K562 (cell line): ENCODE measurements around the gene C1orf56. TPM values are rescaled to one million over a fixed set of nuclear protein-coding genes. Genes with fewer than 3 reads are reported as not detected.

Experiments used
- ADNP ChIP-seq: fragments of 200-800 bp; sonication (Bioruptor generic); IDR thresholded peaks from 2 replicates; pipeline ENCODE4 v1.6.1; 2016; ENCODE audit warnings: missing genetic modification characterization, missing compliant biosample characterization
- ASH1L ChIP-seq: fragments of 450-650 bp; IDR thresholded peaks from 2 replicates; pipeline ENCODE4 v1.6.1; 2018; ENCODE audit warnings: borderline replicate concordance, mild to moderate bottlenecking, low read depth; ENCODE audit not compliant: partially characterized antibody
- C11orf30 ChIP-seq: fragments of 450-650 bp; IDR thresholded peaks from 2 replicates; pipeline ENCODE4 v1.6.1; 2016; ENCODE audit warnings: low read depth, mild to moderate bottlenecking
- CHD1 ChIP-seq: fragments of 200-600 bp; sonication (generic); IDR thresholded peaks from one replicate; pipeline ENCODE4 v1.6.1; 2012; ENCODE audit warnings: mild to moderate bottlenecking, moderate library complexity, low read length, inconsistent platforms
- CHD2 ChIP-seq: IDR thresholded peaks from 2 replicates; pipeline ENCODE4 v1.6.1; 2011; ENCODE audit warnings: low read depth, low read length
- CHD4 ChIP-seq: fragments of 200-600 bp; sonication (generic); IDR thresholded peaks from 3 replicates; pipeline ENCODE4 v1.6.1; 2012; ENCODE audit warnings: low read depth, mild to moderate bottlenecking, mixed read lengths, low read length, inconsistent platforms; ENCODE audit not compliant: insufficient read depth, insufficient replicate concordance, poor library complexity, severe bottlenecking
- DIDO1 ChIP-seq: fragments of 450-650 bp; IDR thresholded peaks from 2 replicates; pipeline ENCODE4 v1.6.1; 2016; ENCODE audit warnings: low read depth, missing biosample characterization, missing genetic modification characterization
- HCFC1 ChIP-seq: IDR thresholded peaks from 2 replicates; pipeline ENCODE4 v1.6.1; 2012; ENCODE audit warnings: low read depth, low read length, improper control_type of control experiment
- MEF2D ChIP-seq: conservative IDR thresholded peaks from 2 replicates; pipeline ENCODE4 v1.6.1; 2016; ENCODE audit warnings: low read depth, missing genetic modification characterization, missing compliant biosample characterization
- OTX1 ChIP-seq: fragments of 450-650 bp; formaldehyde crosslinking; IDR thresholded peaks from 2 replicates; pipeline ENCODE4 v1.4.0; 2022; ENCODE audit warnings: mild to moderate bottlenecking
- SIN3B ChIP-seq: fragments of 450-650 bp; IDR thresholded peaks from 2 replicates; pipeline ENCODE4 v1.6.1; 2017; ENCODE audit warnings: low read depth, mild to moderate bottlenecking, moderate library complexity
- SIX5 ChIP-seq, 2 experiments: IDR thresholded peaks; 2 replicates each; pipeline ENCODE4 v1.6.1; 2011; ENCODE audit warnings: low read length in 2 of 2, borderline replicate concordance in 1 of 2, low read depth in 1 of 2, mild to moderate bottlenecking in 1 of 2, moderate library complexity in 1 of 2; ENCODE audit not compliant: insufficient read depth in 1 of 2
- SMARCA4 ChIP-seq: fragments of 450-650 bp; IDR thresholded peaks from 2 replicates; pipeline ENCODE4 v1.6.1; 2016
- TAF9B ChIP-seq: fragments of 450-650 bp; IDR thresholded peaks from 2 replicates; pipeline ENCODE4 v1.6.1; 2018; ENCODE audit warnings: mild to moderate bottlenecking; ENCODE audit not compliant: partially characterized antibody
- ZNF384 ChIP-seq: IDR thresholded peaks from 2 replicates; pipeline ENCODE4 v1.6.1; 2012; ENCODE audit warnings: low read depth, low read length, improper control_type of control experiment
- ZNF41 ChIP-seq: fragments of 250-450 bp; sonication (Bioruptor Pico); conservative IDR thresholded peaks from 2 replicates; pipeline ENCODE4 v1.4.0; 2020; ENCODE audit warnings: mild to moderate bottlenecking
- polyA plus RNA-seq, 8 experiments: library from polyadenylated mRNA; depleted of rRNA in 4 of 8; stranded (reverse) in 5 of 8; unstranded in 3 of 8; fragments of >200 nt; fragmentation: Nextera tagmentation in 2 of 8; fragmentation: Illumina TruSeq in 1 of 8; extraction: Ambion mirVana in 2 of 8; extraction: Trizol in 1 of 8; gene quantifications; 2 replicates each; pipeline versions ENCODE4 v1.2.1 to v1.2.3, GENCODE V29; 2011 to 2014; ENCODE audit warnings: inconsistent platforms in 1 of 8, missing spikeins in 1 of 8
- total RNA-seq, 7 experiments: library from RNA; depleted of rRNA in 6 of 7; stranded (reverse); fragments of >200 nt in 6 of 7; fragmentation: Illumina TruSeq in 2 of 7; extraction: Trizol in 2 of 7; gene quantifications; 2 replicates each; pipeline versions ENCODE4 v1.2.1 to v1.2.3, GENCODE V29; 2011 to 2021; ENCODE audit warnings: low replicate concordance in 1 of 7
- TF ChIP-seq, protein P1 (sequence below): fragments of 450-650 bp; IDR thresholded peaks from 2 replicates; pipeline ENCODE4 v1.6.1; 2016; ENCODE audit warnings: antibody characterized with exemption
- TF ChIP-seq, protein P2 (sequence below), 3 experiments: fragments of 200-800 bp in 1 of 3; sonication (Bioruptor generic) in 1 of 3; sonication (generic) in 1 of 3; formaldehyde crosslinking in 1 of 3; IDR thresholded peaks; 2 replicates each; pipeline versions ENCODE4 v1.6.1 to v1.8.0; 2016 to 2022; ENCODE audit warnings: mild to moderate bottlenecking in 2 of 3, missing compliant biosample characterization in 2 of 3, missing genetic modification characterization in 2 of 3, missing genetic modification reagents in 1 of 3
- TF ChIP-seq, protein P3 (sequence below): sonication (generic); IDR thresholded peaks from 2 replicates; pipeline ENCODE4 v1.6.1; 2016
- TF ChIP-seq, protein P4 (sequence below): fragments of 250-450 bp; sonication (Bioruptor Pico); IDR thresholded peaks from 2 replicates; pipeline ENCODE4 v1.8.0; 2021; ENCODE audit warnings: borderline replicate concordance, mild to moderate bottlenecking, moderate library complexity; ENCODE audit not compliant: poor library complexity, severe bottlenecking
- TF ChIP-seq, protein P5 (sequence below): fragments of 450-650 bp; IDR thresholded peaks from 2 replicates; pipeline ENCODE4 v1.7.0; 2016; ENCODE audit warnings: borderline replicate concordance

The C1orf56 gene
- total and polyA plus RNA-seq, 9 of the 15 experiments (the other 6 are each of a cell fraction or from before 2014, with no cell fraction given), result 0.18 to 15.7 (median 1.1) TPM

DNA sequence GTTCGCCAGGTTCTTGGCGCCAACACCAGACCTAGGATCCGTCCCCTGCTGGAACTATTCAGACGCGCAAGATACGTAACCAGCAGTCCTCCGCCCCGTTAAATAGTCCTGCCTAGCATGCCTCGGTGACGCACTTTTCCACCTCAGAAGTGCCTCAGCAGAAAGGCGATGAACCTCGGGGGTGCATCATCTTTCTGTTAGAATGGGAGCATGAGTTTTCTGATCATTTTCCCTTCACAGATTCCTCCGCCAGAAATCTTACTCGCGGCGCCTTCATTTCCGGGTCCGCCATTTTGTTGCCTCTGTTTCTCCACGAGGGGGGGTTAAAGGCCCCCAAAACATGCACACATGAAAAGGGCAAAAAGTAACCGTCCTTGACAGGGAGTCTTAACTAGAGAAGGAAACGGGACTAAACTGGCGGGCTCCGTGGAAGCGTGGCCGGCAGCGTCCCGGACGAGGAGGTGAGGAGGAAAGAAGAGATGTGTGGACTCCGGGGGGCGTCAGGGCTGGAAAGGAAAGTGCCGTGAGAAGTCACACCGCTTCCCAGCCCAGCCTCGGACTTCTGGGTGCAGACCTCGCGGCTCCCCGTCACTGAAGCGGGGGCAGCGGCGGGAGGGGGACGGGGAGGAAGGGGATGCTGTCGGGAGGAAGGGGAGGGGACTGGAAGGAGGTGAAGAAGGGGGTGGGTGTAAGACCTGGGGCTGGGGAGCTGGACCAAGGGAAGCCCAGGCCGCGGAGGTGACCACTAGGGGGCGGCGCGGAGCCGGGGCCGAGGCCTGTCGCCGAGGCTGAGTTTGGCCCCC lies 23.1 kb downstream of the C1orf56 start, which contains the start of gene GABPB2 (continued):
- TF ChIP-seq, protein P1, sequence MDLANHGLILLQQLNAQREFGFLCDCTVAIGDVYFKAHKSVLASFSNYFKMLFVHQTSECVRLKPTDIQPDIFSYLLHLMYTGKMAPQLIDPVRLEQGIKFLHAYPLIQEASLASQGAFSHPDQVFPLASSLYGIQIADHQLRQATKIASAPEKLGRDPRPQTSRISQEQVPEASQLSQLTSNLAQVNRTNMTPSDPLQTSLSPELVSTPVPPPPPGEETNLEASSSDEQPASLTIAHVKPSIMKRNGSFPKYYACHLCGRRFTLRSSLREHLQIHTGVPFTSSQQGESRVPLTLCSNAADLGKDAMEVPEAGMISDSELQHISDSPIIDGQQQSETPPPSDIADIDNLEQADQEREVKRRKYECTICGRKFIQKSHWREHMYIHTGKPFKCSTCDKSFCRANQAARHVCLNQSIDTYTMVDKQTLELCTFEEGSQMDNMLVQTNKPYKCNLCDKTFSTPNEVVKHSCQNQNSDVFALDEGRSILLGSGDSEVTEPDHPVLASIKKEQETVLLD, result peak; percentile 92
- peak; percentile 87 for TF ChIP-seq CHD2
- TF ChIP-seq SIX5 (IDR thresholded peaks at IDR 0.05; ENCODE audit: borderline replicate concordance in 1 of 2, insufficient read depth in 1 of 2, low read depth in 1 of 2, low read length in 2 of 2), result 0 out of 4 replicates have a peak, but pooled peaks of 1 of the 2 experiments have one; percentile 20
- TF ChIP-seq, protein P2, sequence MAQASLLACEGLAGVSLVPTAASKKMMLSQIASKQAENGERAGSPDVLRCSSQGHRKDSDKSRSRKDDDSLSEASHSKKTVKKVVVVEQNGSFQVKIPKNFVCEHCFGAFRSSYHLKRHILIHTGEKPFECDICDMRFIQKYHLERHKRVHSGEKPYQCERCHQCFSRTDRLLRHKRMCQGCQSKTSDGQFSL (CRISPR knock-in tag; IDR thresholded peaks at IDR 0.05), result peak; percentile 90
- TF ChIP-seq, protein P2 (tag; IDR thresholded peaks at IDR 0.05), result peak in 1 of 2 experiments; percentile 76; a peak in 1 of 4 replicates
- no peak for TF ChIP-seq ZNF384
- TF ChIP-seq ZNF41 (CRISPR knock-in tag), result 0 out of 2 replicates have a peak, but pooled peaks have one; percentile 52
- 0 out of 2 replicates have a peak, but pooled peaks have one; percentile 32 for TF ChIP-seq OTX1
- TF ChIP-seq ASH1L, result peak; percentile 87
- TF ChIP-seq HCFC1, result peak; percentile 49
- TF ChIP-seq MEF2D (tag), result peak; percentile 48; the same call in 1 of the 2 replicates
- peak; percentile 97 for TF ChIP-seq TAF9B
- TF ChIP-seq DIDO1 (tag), result peak; percentile 94
- TF ChIP-seq, protein P3, sequence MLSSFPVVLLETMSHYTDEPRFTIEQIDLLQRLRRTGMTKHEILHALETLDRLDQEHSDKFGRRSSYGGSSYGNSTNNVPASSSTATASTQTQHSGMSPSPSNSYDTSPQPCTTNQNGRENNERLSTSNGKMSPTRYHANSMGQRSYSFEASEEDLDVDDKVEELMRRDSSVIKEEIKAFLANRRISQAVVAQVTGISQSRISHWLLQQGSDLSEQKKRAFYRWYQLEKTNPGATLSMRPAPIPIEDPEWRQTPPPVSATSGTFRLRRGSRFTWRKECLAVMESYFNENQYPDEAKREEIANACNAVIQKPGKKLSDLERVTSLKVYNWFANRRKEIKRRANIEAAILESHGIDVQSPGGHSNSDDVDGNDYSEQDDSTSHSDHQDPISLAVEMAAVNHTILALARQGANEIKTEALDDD, result peak; percentile 71; the same call in 1 of the 2 replicates
- peak; percentile 95 for TF ChIP-seq CHD1
- TF ChIP-seq SIN3B, result no peak
- no peak for TF ChIP-seq ADNP
- TF ChIP-seq, protein P4, sequence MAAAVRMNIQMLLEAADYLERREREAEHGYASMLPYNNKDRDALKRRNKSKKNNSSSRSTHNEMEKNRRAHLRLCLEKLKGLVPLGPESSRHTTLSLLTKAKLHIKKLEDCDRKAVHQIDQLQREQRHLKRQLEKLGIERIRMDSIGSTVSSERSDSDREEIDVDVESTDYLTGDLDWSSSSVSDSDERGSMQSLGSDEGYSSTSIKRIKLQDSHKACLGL (CRISPR knock-in tag), result peak; percentile 17
- no peak for TF ChIP-seq CHD4
- TF ChIP-seq, protein P5, sequence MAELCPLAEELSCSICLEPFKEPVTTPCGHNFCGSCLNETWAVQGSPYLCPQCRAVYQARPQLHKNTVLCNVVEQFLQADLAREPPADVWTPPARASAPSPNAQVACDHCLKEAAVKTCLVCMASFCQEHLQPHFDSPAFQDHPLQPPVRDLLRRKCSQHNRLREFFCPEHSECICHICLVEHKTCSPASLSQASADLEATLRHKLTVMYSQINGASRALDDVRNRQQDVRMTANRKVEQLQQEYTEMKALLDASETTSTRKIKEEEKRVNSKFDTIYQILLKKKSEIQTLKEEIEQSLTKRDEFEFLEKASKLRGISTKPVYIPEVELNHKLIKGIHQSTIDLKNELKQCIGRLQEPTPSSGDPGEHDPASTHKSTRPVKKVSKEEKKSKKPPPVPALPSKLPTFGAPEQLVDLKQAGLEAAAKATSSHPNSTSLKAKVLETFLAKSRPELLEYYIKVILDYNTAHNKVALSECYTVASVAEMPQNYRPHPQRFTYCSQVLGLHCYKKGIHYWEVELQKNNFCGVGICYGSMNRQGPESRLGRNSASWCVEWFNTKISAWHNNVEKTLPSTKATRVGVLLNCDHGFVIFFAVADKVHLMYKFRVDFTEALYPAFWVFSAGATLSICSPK, result peak; percentile 42; the same call in 1 of the 2 replicates
- peak; percentile 72; the same call in 1 of the 2 replicates for TF ChIP-seq SMARCA4
- peak; percentile 34 for TF ChIP-seq C11orf30
